ENCODE data around the gene OR13J1.

GRCh38 chr9:35918780-35919179 lies 48.6 kb upstream of the OR13J1 start:
- TF ChIP-seq POLR2A (IDR thresholded peaks at IDR 0.05) = no peak
- TF ChIP-seq CTCF (IDR thresholded peaks at IDR 0.05) = no peak
